ENCODE measurements around the gene CTDSPL. TPM values are rescaled to one million over a fixed set of nuclear protein-coding genes. Genes with fewer than 3 reads are reported as not detected.

Gene CTDSPL
- total and polyA plus RNA-seq, 2 of the 13 experiments (the other 11 are each of a cell fraction or from before 2014, with no cell fraction given): 26.1 to 142 TPM

DNA sequence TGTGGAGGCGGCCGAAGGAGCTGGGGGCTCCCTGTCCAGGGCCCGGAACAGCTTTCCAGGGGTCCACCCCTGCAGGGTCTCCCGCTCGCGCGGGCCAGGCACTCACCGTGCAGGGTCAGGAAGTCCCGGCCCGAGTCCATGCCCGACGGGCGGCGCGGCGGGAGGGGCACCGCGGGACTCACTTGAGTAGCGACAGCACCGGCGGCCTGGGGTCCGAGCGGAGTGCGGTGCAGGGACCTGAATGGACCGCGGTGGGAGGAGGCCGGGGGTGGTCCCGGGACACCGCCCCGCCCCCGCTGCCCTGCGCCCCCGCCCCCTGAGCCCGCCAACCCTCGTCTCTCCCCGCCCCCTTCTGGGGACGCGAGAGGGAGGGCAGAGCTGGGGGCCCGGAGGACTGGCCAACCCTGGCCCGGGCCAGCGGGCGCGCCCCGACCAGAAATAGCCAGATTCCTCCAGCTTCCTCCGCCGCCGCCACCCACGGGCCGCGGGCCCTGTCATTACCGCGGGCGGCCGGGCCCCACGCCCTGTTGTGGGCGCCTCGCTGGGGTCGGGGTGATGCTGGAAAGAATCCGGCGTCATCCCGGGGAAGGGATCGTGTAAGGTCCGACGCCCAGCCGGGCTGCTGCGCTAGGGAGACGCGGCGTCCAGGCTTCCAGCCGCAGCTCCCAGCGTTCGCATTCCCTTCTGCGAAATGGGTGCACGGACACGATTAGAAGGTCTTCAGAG is 167.9 kb downstream of the CTDSPL start, which contains the start of gene PLCD1 (continued):
- TF ChIP-seq, protein P1, sequence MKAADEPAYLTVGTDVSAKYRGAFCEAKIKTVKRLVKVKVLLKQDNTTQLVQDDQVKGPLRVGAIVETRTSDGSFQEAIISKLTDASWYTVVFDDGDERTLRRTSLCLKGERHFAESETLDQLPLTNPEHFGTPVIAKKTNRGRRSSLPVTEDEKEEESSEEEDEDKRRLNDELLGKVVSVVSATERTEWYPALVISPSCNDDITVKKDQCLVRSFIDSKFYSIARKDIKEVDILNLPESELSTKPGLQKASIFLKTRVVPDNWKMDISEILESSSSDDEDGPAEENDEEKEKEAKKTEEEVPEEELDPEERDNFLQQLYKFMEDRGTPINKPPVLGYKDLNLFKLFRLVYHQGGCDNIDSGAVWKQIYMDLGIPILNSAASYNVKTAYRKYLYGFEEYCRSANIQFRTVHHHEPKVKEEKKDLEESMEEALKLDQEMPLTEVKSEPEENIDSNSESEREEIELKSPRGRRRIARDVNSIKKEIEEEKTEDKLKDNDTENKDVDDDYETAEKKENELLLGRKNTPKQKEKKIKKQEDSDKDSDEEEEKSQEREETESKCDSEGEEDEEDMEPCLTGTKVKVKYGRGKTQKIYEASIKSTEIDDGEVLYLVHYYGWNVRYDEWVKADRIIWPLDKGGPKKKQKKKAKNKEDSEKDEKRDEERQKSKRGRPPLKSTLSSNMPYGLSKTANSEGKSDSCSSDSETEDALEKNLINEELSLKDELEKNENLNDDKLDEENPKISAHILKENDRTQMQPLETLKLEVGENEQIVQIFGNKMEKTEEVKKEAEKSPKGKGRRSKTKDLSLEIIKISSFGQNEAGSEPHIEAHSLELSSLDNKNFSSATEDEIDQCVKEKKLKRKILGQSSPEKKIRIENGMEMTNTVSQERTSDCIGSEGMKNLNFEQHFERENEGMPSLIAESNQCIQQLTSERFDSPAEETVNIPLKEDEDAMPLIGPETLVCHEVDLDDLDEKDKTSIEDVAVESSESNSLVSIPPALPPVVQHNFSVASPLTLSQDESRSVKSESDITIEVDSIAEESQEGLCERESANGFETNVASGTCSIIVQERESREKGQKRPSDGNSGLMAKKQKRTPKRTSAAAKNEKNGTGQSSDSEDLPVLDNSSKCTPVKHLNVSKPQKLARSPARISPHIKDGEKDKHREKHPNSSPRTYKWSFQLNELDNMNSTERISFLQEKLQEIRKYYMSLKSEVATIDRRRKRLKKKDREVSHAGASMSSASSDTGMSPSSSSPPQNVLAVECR (CRISPR knock-in tag; IDR thresholded peaks at IDR 0.05; ENCODE audit: borderline replicate concordance): peak; percentile 16; the same call in 1 of the 2 replicates
- peak; percentile 40 for TF ChIP-seq ZFX (CRISPR knock-in tag; IDR thresholded peaks at IDR 0.05; ENCODE audit: low read depth)
- no peak for TF ChIP-seq HDAC6 (IDR thresholded peaks at IDR 0.05; ENCODE audit: low read depth, low read length)
- TF ChIP-seq CBX1 (IDR thresholded peaks at IDR 0.05; ENCODE audit: low read depth): no peak
- 0 out of 2 replicates have a peak, but pooled peaks have one; percentile 44 for TF ChIP-seq ZC3H13 (CRISPR knock-in tag; IDR thresholded peaks at IDR 0.05)
- peak; percentile 32; the same call in 1 of the 2 replicates for TF ChIP-seq SP4 (CRISPR knock-in tag; IDR thresholded peaks at IDR 0.05)
- TF ChIP-seq ZNF781 (CRISPR knock-in tag; IDR thresholded peaks at IDR 0.05; ENCODE audit: borderline replicate concordance, not compliant biosample characterization): no peak
- no peak for TF ChIP-seq MIXL1 (CRISPR knock-in tag; IDR thresholded peaks at IDR 0.05)

All from HepG2 (cell line).